H1 (cell line): ENCODE data around the gene LBR. TPM values are rescaled to one million over a fixed set of nuclear protein-coding genes. Genes with fewer than 3 reads are reported as not detected.

Experiments
- CTCF ChIA-PET: fragments of 300-600 bp; sonication (Branson Sonifier 250); formaldehyde crosslinking; loops from one replicate; lab custom pipeline; 2021; ENCODE audit not compliant: partially characterized antibody; lab: Charles Lee
- POLR2A ChIA-PET: fragments of 300-600 bp; sonication (Branson Sonifier 250); formaldehyde crosslinking; loops from one replicate; lab custom pipeline; 2021; ENCODE audit warnings: inconsistent platforms; ENCODE audit not compliant: partially characterized antibody; lab: Charles Lee
- DNase-seq, 2 experiments: peaks; one replicate each; pipeline versions ENCODE4 v3.0.0 to v3.0.0-alpha.2; 2010 to 2022; ENCODE audit warnings: low spot score in 2 of 2, low read depth in 1 of 2, mixed read lengths in 1 of 2
- FAIRE-seq: peaks from 2 replicates; lab custom pipeline; 2011; peaks lifted over from hg19 to GRCh38; lab: Jason Lieb, UNC
- H2AFZ ChIP-seq: 2 replicates; pipeline ENCODE4 v1.8.1; 2012; ENCODE audit warnings: low read length, inconsistent platforms
- H2AK5ac ChIP-seq: 2 replicates; pipeline ENCODE4 v1.6.1; 2013; ENCODE audit warnings: low read depth, low read length
- H2BK120ac ChIP-seq: replicated peaks from 2 replicates; pipeline ENCODE3; 2013; ENCODE audit warnings: low read depth, low read length, inconsistent platforms
- H2BK12ac ChIP-seq: 2 replicates; pipeline ENCODE4 v1.6.1; 2013; ENCODE audit warnings: low read depth, low read length
- H2BK15ac ChIP-seq: 2 replicates; pipeline ENCODE4 v1.6.1; 2013; ENCODE audit warnings: low read length
- H2BK20ac ChIP-seq: 2 replicates; pipeline ENCODE4 v1.6.1; 2013; ENCODE audit warnings: low read length
- H2BK5ac ChIP-seq: 2 replicates; pipeline ENCODE4 v1.6.1; 2013; ENCODE audit warnings: low read depth, low read length
- H3K14ac ChIP-seq: 2 replicates; pipeline ENCODE4 v1.6.1; 2013; ENCODE audit warnings: inconsistent platforms; ENCODE audit not compliant: insufficient read length
- H3K18ac ChIP-seq: 2 replicates; pipeline ENCODE4 v1.6.1; 2013; ENCODE audit warnings: low read length; ENCODE audit errors: extremely low read depth
- H3K23ac ChIP-seq: 2 replicates; pipeline ENCODE4 v1.6.1; 2013; ENCODE audit warnings: inconsistent platforms; ENCODE audit not compliant: insufficient read length
- H3K23me2 ChIP-seq: 2 replicates; pipeline ENCODE4 v1.6.1; 2013; ENCODE audit warnings: low read depth, low read length
- H3K27ac ChIP-seq: 2 replicates; pipeline ENCODE4 v1.6.1; 2011; ENCODE audit warnings: low read depth, low read length, inconsistent platforms
- H3K27me3 ChIP-seq, 4 experiments: replicated peaks in 1 of 4; 1 replicate in 1 of 4; 2 replicates in 3 of 4; pipeline versions ENCODE4 v1.6.1 to v1.8.1; 2011 to 2013; ENCODE audit warnings: low read length in 3 of 4, mild to moderate bottlenecking in 3 of 4, inconsistent platforms in 2 of 4, mixed read lengths in 2 of 4, moderate library complexity in 1 of 4; ENCODE audit not compliant: control insufficient read depth in 3 of 4, insufficient read depth in 3 of 4; ENCODE audit errors: extremely low read depth in 1 of 4
- H3K36me3 ChIP-seq, 4 experiments: 2 replicates each; pipeline versions ENCODE4 v1.6.1 to v1.8.1; 2011 to 2013; ENCODE audit warnings: mild to moderate bottlenecking in 4 of 4, low read length in 3 of 4, moderate library complexity in 2 of 4, control low read depth in 1 of 4, inconsistent platforms in 1 of 4; ENCODE audit not compliant: insufficient read depth in 4 of 4, control insufficient read depth in 2 of 4
- H3K4ac ChIP-seq: replicated peaks from 2 replicates; pipeline ENCODE3; 2013; ENCODE audit warnings: low read length, low read depth, mixed read lengths, inconsistent platforms; ENCODE audit not compliant: insufficient read length
- H3K4me1 ChIP-seq, 4 experiments: replicated peaks in 1 of 4; 1 replicate in 1 of 4; 2 replicates in 3 of 4; pipeline versions ENCODE4 v1.6.1 to v1.8.1; 2011 to 2013; ENCODE audit warnings: low read length in 3 of 4, inconsistent platforms in 2 of 4, mixed read lengths in 1 of 4; ENCODE audit not compliant: insufficient read depth in 4 of 4, control insufficient read depth in 3 of 4
- H3K4me2 ChIP-seq, 2 experiments: 2 replicates each; pipeline versions ENCODE4 v1.6.1 to v1.8.1; 2011 to 2013; ENCODE audit warnings: low read depth in 2 of 2, low read length in 2 of 2, control low read depth in 1 of 2, inconsistent platforms in 1 of 2, mild to moderate bottlenecking in 1 of 2; ENCODE audit not compliant: insufficient read depth in 1 of 2
- H3K4me3 ChIP-seq, 4 experiments: fragments of 200-600, 300-600 bp in 1 of 4; sonication (generic), shearing (Covaris generic), sonication (Bioruptor Twin) in 1 of 4; 2 replicates each; pipeline versions ENCODE4 v1.5.1 to v1.8.1; 2011 to 2016; ENCODE audit warnings: low read length in 4 of 4, low read depth in 3 of 4, control low read depth in 2 of 4, inconsistent platforms in 2 of 4, mild to moderate bottlenecking in 2 of 4, mixed read lengths in 1 of 4, moderate library complexity in 1 of 4; ENCODE audit not compliant: insufficient read depth in 2 of 4; ENCODE audit errors: extremely low read depth in 1 of 4
- H3K56ac ChIP-seq: replicated peaks from 2 replicates; pipeline ENCODE3; 2013; ENCODE audit warnings: low read depth, mild to moderate bottlenecking, mixed read lengths, low read length, inconsistent platforms; ENCODE audit not compliant: insufficient read length
- H3K79me1 ChIP-seq: 2 replicates; pipeline ENCODE4 v1.6.1; 2013; ENCODE audit warnings: low read depth, low read length, control low read depth
- H3K79me2 ChIP-seq, 2 experiments: 2 replicates each; pipeline versions ENCODE4 v1.6.1 to v1.8.1; 2012 to 2013; ENCODE audit warnings: low read length in 2 of 2, mild to moderate bottlenecking in 2 of 2, inconsistent platforms in 1 of 2; ENCODE audit not compliant: insufficient read depth in 2 of 2, control insufficient read depth in 1 of 2
- H3K9ac ChIP-seq, 4 experiments: replicated peaks in 1 of 4; 1 replicate in 1 of 4; 2 replicates in 3 of 4; pipeline versions ENCODE4 v1.6.1 to v1.8.1; 2011 to 2013; ENCODE audit warnings: low read depth in 3 of 4, low read length in 3 of 4, control low read depth in 2 of 4, mild to moderate bottlenecking in 2 of 4, moderate library complexity in 2 of 4, inconsistent platforms in 1 of 4; ENCODE audit errors: extremely low read depth in 1 of 4
- H3K9me3 ChIP-seq, 2 experiments: 2 replicates each; pipeline versions ENCODE4 v1.6.1 to v1.8.1; 2012 to 2013; ENCODE audit warnings: mild to moderate bottlenecking in 2 of 2, moderate library complexity in 2 of 2, control low read depth in 1 of 2, inconsistent platforms in 1 of 2, low read depth in 1 of 2, low read length in 1 of 2, mixed read lengths in 1 of 2; ENCODE audit not compliant: insufficient read depth in 2 of 2
- H4K20me1 ChIP-seq, 2 experiments: replicated peaks in 1 of 2; 2 replicates each; pipeline versions ENCODE3 to v1.8.1; 2011 to 2013; ENCODE audit warnings: inconsistent platforms in 2 of 2, low read length in 2 of 2, mild to moderate bottlenecking in 1 of 2; ENCODE audit not compliant: insufficient read depth in 2 of 2, control insufficient read depth in 1 of 2
- H4K5ac ChIP-seq: 2 replicates; pipeline ENCODE4 v1.6.1; 2013; ENCODE audit warnings: low read length, low read depth, mixed read lengths, inconsistent platforms; ENCODE audit not compliant: insufficient read length
- H4K8ac ChIP-seq: 2 replicates; pipeline ENCODE4 v1.8.0; 2013; ENCODE audit warnings: mild to moderate bottlenecking, moderate library complexity, low read length, inconsistent platforms; ENCODE audit not compliant: insufficient read depth; ENCODE audit errors: extremely low read depth
- H4K91ac ChIP-seq: replicated peaks from 2 replicates; pipeline ENCODE3; 2013; ENCODE audit warnings: low read length, mixed read lengths, inconsistent platforms; ENCODE audit not compliant: insufficient read length
- BCL11A ChIP-seq, 2 experiments: IDR thresholded peaks; one replicate each; pipeline ENCODE4 v1.6.1; 2011; ENCODE audit warnings: low read depth in 2 of 2, low read length in 2 of 2, mild to moderate bottlenecking in 2 of 2
- BRCA1 ChIP-seq: IDR thresholded peaks from 2 replicates; pipeline ENCODE4 v1.6.1; 2012; ENCODE audit warnings: low read depth, low read length, improper control_type of control experiment
- EGR1 ChIP-seq: IDR thresholded peaks from 2 replicates; pipeline ENCODE4 v1.6.1; 2011; ENCODE audit warnings: low read depth, low read length, borderline replicate concordance
- MAFK ChIP-seq: IDR thresholded peaks from 2 replicates; pipeline ENCODE4 v1.6.1; 2012; ENCODE audit warnings: low read depth, mild to moderate bottlenecking, improper control_type of control experiment, low read length
- POLR2AphosphoS5 ChIP-seq: IDR thresholded peaks from 2 replicates; pipeline ENCODE4 v1.6.1; 2011; ENCODE audit warnings: low read depth, low read length
- RNF2 ChIP-seq: fragments of 200-900, 300-1000 bp; sonication (generic); IDR thresholded peaks from 2 replicates; pipeline ENCODE4 v1.7.1; 2016; ENCODE audit warnings: borderline replicate concordance, low read depth, mild to moderate bottlenecking, antibody characterized with exemption, low read length; ENCODE audit not compliant: poor library complexity, severe bottlenecking; ENCODE audit errors: missing control alignments
- SIN3A ChIP-seq, 2 experiments: IDR thresholded peaks in 1 of 2; conservative IDR thresholded peaks in 1 of 2; 2 replicates each; pipeline ENCODE4 v1.6.1; 2011 to 2012; ENCODE audit warnings: low read length in 2 of 2, improper control_type of control experiment in 1 of 2, low read depth in 1 of 2, mild to moderate bottlenecking in 1 of 2
- SIRT6 ChIP-seq: IDR thresholded peaks from one replicate; pipeline ENCODE4 v1.7.1; 2012; ENCODE audit warnings: low read length, inconsistent platforms
- TAF1 ChIP-seq: IDR thresholded peaks from 2 replicates; pipeline ENCODE4 v1.6.1; 2011; ENCODE audit warnings: mild to moderate bottlenecking, low read depth, low read length
- TAF7 ChIP-seq: optimal IDR thresholded peaks from 2 replicates; pipeline ENCODE3; 2011; ENCODE audit warnings: low read depth, mild to moderate bottlenecking, inconsistent platforms, low read length, moderate library complexity, borderline replicate concordance
- TBP ChIP-seq: IDR thresholded peaks from 2 replicates; pipeline ENCODE4 v1.6.1; 2011; ENCODE audit warnings: low read depth, low read length, improper control_type of control experiment
- TCF12 ChIP-seq: IDR thresholded peaks from 2 replicates; pipeline ENCODE4 v1.6.1; 2011; ENCODE audit warnings: low read depth, mild to moderate bottlenecking, low read length
- YY1 ChIP-seq: IDR thresholded peaks from 2 replicates; pipeline ENCODE4 v1.6.1; 2011; ENCODE audit warnings: low read depth, mild to moderate bottlenecking, low read length
- WGBS, 2 experiments: shearing (Covaris generic) in 1 of 2; methylation state at CpG; one replicate each; pipeline versions ENCODE4 v1.1.6 to v1.1.7; 2013 to 2015; ENCODE audit warnings: low lambda C conversion rate in 2 of 2, mixed read lengths in 2 of 2, inconsistent platforms in 1 of 2, low coverage in 1 of 2, missing lambda C conversion rate in 1 of 2; ENCODE audit not compliant: insufficient replicate concordance in 2 of 2, insufficient coverage in 1 of 2, insufficient read length in 1 of 2; ENCODE audit errors: extremely low coverage in 1 of 2, missing lambda C conversion rate in 1 of 2; 5-methylcytosine and 5-hydroxymethylcytosine counted together
- polyA plus RNA-seq, 7 experiments: library from polyadenylated mRNA; depleted of rRNA in 3 of 7; stranded (reverse) in 5 of 7; unstranded in 2 of 7; fragments of >200 nt in 5 of 7; fragments of 200-250 nt in 2 of 7; gene quantifications; 1 replicate in 5 of 7; 2 replicates in 1 of 7; 4 replicates in 1 of 7; pipeline versions ENCODE4 v1.2.1 to v1.2.3, GENCODE V29; 2011 to 2013; ENCODE audit warnings: missing spikeins in 2 of 7, mixed read lengths in 2 of 7
- total RNA-seq: library from RNA; stranded (reverse); fragmentation: NEBNext Ultra II Directional; extraction: Animal tissue kit (Norgen Biotek cat#: 25700); gene quantifications from 2 replicates; pipeline ENCODE4 v1.2.1, GENCODE V29; 2021

The LBR gene
- total and polyA plus RNA-seq, 2 of the 8 experiments (the other 6 are each of a cell fraction or from before 2014, with no cell fraction given): 32.1 to 89.8 TPM

GRCh38 chr1:225422795-225423517, 4.9 kb downstream of the LBR start:
- Histone ChIP-seq H2AK5ac (no peak overlapping the region), H3K79me2 (peaks cover 13 to 61% of the 10 kb centered on the region in 2 experiments), H4K5ac (no peak overlapping the region), H3K9ac (no peak overlapping the region), H3K23me2 (peaks cover 9% of the 10 kb centered on the region), H3K79me1 (peaks cover 6% of the 10 kb centered on the region; the same call in 1 of the 2 replicates), H2BK15ac (no peak overlapping the region), H3K27ac (no peak overlapping the region), H3K14ac (no peak overlapping the region), H3K9me3 (no peaks in the 10 kb centered on the region), H2BK20ac (no peak overlapping the region), H3K4me1 (peaks cover 3 to 13% (median 9%) of the 10 kb centered on the region in 4 experiments), H3K36me3 (peaks cover 3 to 14% (median 8%) of the 10 kb centered on the region in 4 experiments; a peak in 7 of 8 replicates), H2BK12ac (no peak overlapping the region), H3K4me3 (no peak overlapping the region), H3K23ac (no peak overlapping the region), H3K18ac (no peak overlapping the region), H2AFZ (no peak overlapping the region), H3K4me2 (no peak overlapping the region), H4K91ac (no peak overlapping the region), H2BK120ac (no peak overlapping the region), H3K56ac (no peak overlapping the region), H2BK5ac (no peak overlapping the region), H3K27me3 (peaks cover 0 to 3% (median 1%) of the 10 kb centered on the region in 4 experiments; a peak in 2 of 7 replicates), H4K20me1 (peaks cover 6 to 23% of the 10 kb centered on the region in 2 experiments), H3K4ac (no peak overlapping the region), H4K8ac (no peak overlapping the region)
- POLR2A ChIA-PET: interaction anchor here (1.5 kb wide), 1 partner anchor 23 kb away, joined by 4 read pairs; no protein-coding TSS in a partner anchor
- CTCF ChIA-PET: interaction anchor here (1.0 to 5.0 kb wide), 2 partner anchors 8 to 218 kb away, joined by 5 to 17 read pairs; no protein-coding TSS in a partner anchor
- DNase-seq (no peak), FAIRE-seq (no peak)
- WGBS, 2 experiments: 82% methylated on average over 7 of the region's 7 CpGs; no CpG with 5 or more reads in 1 of the 2 experiments
- TF ChIP-seq POLR2AphosphoS5: no peak
- no peak for TF ChIP-seq MAFK
- TF ChIP-seq BCL11A (IDR thresholded peaks at IDR 0.05; ENCODE audit: low read depth in 2 of 2, low read length in 2 of 2): no peak
- no peak for TF ChIP-seq EGR1
- no peak for TF ChIP-seq BRCA1
- no peak for TF ChIP-seq TCF12
- TF ChIP-seq SIRT6: no peak
- no peak for TF ChIP-seq YY1
- TF ChIP-seq SIN3A (conservative IDR thresholded peaks at IDR 0.05 in 1 of 2, IDR thresholded peaks at IDR 0.05 in 1 of 2; ENCODE audit: low read depth in 1 of 2, low read length in 2 of 2): no peak
- TF ChIP-seq TAF1: no peak
- TF ChIP-seq RNF2: no peak
- TF ChIP-seq TBP: no peak
- no peak for TF ChIP-seq TAF7
